ENCODE measurements around the gene ZDHHC24.
"Not testable (repeated sequence)": the region's sequence is repeated elsewhere in the genome, so short reads cannot be mapped to it uniquely, and the experiment has no call there.

ZDHHC24 gene

GRCh38 chr11:66543263-66544107 is 2.4 kb downstream of the ZDHHC24 start:
- DNase-seq = peak; percentile 57

- DNase-seq = no peak
These were observed 3.5 kb downstream of the ZDHHC24 start for GRCh38 chr11:66542362-66542761.

GRCh38 chr11:66541892-66542291 is 4.0 kb downstream of the ZDHHC24 start:
- DNase-seq = no peak

DNA sequence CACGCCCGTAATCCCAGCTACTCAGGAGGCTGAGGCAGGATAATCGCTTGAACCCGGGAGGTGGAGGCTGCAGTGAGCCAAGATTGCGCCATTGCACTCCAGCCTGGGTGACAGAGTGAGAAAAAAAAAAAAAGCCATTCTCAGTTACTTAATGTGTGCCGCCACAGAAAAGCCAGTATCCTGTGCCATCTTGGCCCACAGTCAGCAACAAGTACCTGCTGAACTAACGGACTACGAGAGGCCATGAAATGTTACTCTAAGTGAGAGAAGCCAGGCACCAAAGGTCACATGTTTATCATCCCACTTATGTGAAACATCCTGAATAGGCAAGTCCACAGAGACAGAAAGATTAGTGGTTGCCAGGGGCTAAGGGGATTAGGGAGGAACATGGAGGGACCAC is 5.2 kb downstream of the ZDHHC24 start:
- not testable (repeated sequence) for DNase-seq

- no peak for DNase-seq
These were observed 6.0 kb downstream of the ZDHHC24 start for GRCh38 chr11:66539870-66540213.

- DNase-seq = no peak
These were observed 6.5 kb downstream of the ZDHHC24 start for GRCh38 chr11:66539170-66539869.

GRCh38 chr11:66532784-66533183 is 13.1 kb downstream of the ZDHHC24 start:
- DNase-seq = no peak

- no peak for DNase-seq
These were observed 14.0 kb downstream of the ZDHHC24 start for GRCh38 chr11:66531841-66532240.

DNA sequence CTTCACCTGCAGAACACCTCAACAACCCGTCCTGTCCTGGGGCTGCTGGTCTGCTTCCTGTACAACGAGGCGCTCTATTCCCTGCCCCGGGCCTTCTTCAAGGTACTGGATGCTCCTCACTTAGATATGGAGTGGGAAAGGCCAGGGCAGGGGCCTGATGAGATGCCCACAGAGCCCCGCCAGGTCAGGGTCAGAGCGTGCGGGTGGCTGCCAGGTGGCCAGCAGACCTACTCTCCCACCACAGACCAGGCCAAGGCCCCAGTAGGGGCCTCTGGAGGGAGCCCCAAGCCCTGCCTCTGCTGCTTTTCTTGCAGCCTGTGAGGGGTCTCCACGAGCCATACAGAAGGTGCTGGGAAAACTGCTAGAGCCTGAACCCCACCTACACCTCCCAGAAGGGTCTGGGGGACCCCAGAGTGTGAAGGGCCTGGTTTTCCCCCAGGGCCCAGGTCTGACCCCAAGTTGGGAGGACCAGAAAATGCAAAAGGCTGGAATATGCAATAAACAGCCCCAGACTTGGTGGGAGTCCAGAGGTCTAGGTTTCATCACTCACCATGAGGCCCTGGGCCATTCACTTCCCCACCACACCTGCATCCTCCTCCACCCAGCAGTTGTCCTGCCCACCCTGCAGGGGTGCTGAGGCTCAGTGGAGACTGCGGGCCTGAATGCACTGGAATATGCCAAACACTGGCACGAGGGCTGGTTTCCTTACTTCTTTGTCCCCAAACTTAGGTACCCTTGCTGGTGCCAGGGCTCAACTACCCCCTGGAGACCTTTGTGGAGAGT is 14.7 kb downstream of the ZDHHC24 start:
- DNase-seq = no peak

DNA sequence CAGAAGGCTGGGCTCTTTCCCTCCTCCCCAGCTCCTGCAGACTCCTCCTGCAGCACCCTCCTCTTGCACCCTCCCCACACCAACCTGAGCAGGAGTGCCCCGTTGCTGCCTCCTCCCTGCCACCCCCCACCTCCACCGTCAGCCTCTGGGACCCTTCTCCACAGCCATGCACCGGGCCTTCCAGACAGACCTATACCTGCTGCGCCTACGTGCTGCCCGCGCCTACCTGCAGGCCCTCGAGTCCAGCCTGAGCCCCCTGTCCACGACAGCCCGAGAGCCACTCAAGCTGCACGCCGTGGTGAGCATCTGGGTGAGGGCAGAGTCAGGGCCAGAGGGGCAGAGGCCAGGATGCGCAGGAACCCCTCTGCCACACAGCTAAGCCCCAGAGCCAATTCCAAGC is 16.2 kb downstream of the ZDHHC24 start:
- DNase-seq = no peak

DNA sequence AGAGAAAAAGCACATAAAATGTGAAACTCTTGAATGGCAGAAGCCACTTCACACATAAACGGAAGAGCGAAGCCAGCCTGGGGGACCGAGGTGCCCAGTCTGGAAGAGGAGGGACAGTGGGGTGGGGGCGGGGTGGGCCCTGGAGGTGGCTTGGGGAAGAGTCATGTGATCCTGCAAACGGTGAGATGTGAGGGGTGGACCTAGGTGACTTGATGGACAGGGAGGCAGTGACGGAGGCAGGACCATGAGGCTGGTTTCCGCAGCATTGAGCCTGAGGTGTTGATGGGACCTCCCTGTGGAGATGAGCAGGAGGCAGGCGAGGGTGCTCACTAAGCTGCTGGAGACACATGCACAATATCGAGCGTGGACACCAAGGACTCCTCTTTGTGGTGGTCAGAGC is 16.8 kb downstream of the ZDHHC24 start:
- no peak for DNase-seq

- no peak for DNase-seq
These were observed 21.4 kb downstream of the ZDHHC24 start for GRCh38 chr11:66524304-66525040.

DNA sequence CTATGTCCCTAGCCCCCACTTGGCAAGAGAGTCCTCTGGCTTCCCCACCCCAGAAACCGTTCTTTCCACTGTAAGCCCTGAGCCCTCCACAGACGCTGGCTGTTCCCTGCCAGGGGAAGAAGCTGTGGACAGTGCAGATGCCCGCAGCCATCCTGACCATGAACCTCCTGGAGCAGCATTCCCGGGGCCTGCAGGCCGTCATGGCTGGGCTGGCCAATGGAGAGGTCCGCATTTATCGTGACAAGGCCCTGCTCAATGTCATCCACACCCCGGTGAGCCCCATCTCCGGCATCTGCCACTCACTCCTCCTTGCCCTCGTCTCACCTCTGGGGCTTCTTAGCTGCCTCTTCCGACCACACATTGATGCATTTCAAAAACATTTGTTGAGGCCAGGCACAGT is 22.2 kb downstream of the ZDHHC24 start:
- DNase-seq = no peak

- no peak for DNase-seq
These were observed 34.9 kb downstream of the ZDHHC24 start for GRCh38 chr11:66510990-66511339.

DNA sequence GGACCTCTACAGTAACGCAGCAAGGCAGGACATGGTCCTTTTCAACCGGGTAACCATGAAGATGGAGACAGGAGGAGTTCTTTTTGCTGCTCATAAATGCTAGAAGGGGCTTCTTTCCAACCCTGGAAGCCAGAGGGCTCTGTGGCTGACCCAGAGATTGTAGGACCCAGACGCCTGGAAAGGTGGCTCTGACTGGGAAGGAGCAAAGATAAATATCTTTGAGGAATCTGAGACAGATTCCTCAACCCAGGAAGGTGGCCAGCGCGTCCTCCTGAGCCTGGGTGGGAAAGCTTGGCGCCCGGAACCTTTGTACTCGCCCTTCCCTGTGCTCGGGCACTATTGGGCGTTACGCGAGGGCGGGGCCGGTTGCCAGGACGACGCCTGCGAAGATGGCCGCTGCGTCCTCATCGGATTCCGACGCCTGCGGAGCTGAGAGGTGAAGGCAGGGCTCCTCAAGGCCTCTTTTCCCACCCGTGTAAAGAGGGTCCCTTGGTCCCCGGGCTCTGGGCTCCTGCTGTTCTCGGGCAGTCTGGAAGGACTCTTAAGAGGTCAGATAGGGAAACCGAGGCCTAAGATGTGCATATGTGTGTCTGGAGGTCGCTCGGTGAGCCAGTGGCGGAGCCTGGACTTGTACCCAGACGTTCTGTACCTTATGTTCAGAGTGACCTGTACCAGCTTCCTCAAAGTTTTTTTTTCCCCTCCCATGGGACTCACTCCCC is 35.4 kb downstream of the ZDHHC24 start, which contains the start of gene BBS1:
TSS of gene BBS1 (plus strand) at position 365 of the 719 bp plus-strand sequence. CDS start at position 390, 25 bp downstream.
- peak; percentile 90 for DNase-seq

DNA sequence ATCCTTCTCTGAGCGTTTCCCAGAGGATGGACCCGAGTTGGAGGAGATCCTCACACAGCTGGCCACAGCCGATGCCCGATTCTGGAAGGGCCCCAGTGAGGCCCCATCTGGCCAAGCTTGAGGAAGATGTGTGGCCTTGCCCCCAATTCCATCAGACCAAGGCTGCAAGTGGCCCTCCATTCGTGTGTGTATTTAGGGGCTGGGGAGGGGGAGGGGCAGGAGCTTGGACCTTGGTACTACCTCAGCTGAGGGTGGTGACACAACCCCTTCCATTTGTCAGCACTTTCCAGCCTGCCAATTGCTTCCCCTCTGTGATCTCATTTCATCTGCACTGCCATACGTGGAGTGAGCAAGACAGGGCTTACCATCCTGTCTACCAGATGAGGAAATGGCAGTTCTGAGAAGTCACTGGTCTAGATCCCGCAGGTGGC is 36.7 kb downstream of the ZDHHC24 start:
- DNase-seq = no peak

GRCh38 chr11:66505276-66505816 is 40.5 kb downstream of the ZDHHC24 start:
- DNase-seq = no peak

DNA sequence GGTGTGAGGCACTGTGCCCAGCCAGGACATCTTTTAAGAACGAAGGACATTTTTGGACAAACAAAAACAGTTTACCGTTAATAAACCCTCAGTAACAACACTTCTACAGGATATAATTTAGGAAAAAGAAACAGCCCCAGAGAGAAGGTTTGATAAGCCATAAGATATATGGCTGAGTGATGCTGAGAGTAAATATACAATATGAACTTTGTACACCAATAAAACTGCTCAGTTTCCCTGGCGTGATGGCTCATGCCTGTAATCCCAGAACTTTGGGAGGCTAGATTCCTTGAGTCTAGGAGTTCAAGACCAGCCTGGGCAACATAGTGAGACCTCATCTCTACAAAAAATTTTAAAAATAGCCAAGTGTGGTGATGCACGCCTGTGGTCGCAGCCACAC is 47.3 kb downstream of the ZDHHC24 start:
- no peak for DNase-seq

DNA sequence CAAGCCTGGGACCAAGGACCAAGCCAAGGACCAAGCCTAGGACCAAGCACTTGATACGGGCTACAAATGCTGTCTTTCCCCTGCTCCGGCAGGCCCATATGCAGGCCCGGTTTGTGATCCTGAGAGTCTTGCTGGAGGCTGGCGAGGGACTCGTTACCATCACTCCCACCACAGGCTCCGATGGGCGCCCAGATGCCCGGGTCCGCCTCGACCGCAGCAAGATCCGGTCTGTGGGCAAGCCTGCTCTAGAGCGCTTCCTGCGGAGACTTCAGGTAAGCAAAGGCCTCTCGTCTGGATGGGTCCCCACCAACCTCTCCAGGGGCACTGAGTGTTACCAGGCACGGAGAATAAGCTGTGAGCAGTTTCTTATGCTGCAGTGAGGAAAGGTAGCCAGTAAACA is 48.6 kb downstream of the ZDHHC24 start:
- DNase-seq = no peak

DNA sequence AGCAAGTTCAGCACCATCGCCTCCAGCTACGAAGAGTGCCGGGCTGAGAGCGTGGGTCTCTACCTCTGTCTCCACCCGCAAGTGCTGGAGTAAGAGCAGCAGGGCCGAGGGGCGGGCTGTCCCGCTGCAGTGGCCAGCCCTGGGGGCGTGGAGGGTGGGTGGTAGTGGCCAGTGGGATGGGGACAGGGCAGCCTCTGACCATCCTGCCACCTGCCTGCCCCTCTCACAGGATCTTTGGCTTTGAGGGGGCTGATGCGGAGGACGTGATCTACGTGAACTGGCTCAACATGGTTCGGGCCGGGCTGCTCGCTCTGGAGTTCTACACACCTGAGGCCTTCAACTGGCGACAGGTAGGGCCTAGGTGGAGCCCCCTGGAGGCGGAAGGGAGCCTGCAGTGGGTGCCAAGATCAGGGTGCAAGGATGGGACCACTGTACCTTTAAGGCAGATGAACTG is 50.4 kb downstream of the ZDHHC24 start:
- DNase-seq = no peak

- DNase-seq = no peak
These were observed 50.9 kb downstream of the ZDHHC24 start for GRCh38 chr11:66494935-66495334.

DNA sequence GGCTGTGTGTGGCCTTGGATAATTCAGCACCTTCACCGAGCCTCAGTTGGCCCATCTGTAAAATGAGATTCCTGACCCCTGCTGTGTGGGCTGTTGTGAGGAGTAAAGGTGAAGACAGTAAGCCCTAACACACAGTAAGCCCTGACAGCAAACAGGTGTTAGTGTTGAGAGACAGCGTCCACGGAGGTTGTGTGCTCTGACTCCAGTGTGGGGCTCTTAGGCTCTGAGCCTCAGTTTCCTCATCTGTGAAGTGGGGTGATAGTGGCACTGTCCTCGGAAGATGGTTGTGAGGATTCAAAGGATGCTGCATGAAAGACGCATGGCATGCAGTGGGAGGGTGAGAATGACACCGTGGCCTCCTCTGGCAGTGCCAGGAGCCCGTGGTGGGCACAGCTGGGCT is 51.4 kb downstream of the ZDHHC24 start:
- no peak for DNase-seq

All from RPMI8226 (cell line).